ENCODE results near the gene CARD19. TPM values are rescaled to one million over a fixed set of nuclear protein-coding genes. Genes with fewer than 3 reads are reported as not detected.
"Not testable (repeated sequence)": the region's sequence is repeated elsewhere in the genome, so short reads cannot be mapped to it uniquely, and the experiment has no call there.

CARD19 gene
- total and polyA plus RNA-seq, 7 experiments from 2014 or later, result 43.0 to 90.0 (median 59.2) TPM

DNA sequence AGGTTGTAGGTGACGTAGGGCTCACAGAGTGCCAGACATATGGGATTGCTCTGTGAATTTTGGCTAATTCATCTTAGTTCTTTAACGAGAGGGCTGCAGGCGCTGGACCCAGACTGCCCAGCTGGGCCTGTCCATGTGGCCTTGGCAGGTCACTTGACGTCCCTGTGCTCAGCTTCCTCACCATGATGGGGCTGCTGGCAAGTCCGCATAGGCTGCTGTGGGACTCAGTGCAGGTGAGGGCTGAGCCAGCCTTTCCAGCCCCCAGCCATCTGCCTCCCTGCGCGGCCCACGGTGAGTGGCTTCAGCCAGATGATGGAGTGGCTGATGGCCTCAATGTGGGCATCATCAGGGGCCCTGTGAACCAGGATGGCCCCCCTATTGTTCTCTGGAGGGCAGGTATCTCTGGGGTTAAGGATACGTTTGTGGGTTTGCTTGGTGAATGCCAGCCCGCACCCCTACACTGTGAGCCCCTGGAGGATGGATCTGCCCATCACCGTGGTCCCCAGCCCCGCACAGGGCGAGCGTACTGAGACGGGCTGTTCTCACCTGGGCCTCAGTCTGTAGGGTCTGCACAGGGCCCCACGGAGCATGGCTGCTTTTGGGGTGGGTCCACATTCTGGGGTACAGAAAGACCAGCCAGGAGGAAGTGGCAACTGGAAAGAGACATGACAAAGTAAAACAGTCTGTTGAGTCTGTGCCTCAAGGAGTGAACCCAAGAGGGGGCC, 3.7 kb downstream of the CARD19 start:
- no peak for DNase-seq

DNA sequence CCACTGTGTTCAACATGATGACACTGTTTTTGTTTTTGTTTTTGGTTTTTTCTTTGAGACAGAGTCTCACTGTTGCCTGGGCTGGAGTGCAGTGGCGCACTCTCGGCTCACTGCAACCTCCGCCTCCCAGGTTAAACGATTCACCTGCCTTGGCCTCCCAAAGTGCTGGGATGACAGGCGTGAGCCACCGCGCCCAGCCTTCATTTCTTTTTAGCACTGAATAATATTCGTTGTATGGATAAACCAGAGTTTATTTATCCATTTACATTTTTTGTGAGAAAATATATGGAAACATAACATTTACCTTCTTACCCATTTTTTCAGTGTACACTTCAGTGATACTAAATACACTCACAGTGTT, 4.2 kb downstream of the CARD19 start:
- Mint-ChIP-seq H3K4me1 (peaks cover 37 to 72% (median 60%) of the 10 kb centered on the region in 7 donors), H3K9me3 (peaks cover 0 to 19% (median 12%) of the 10 kb centered on the region in 11 donors), H3K36me3 (peaks cover 6 to 36% (median 20%) of the 10 kb centered on the region in 5 donors), H3K4me3 (peak overlapping the region in 6 of 10 donors; percentile 28 to 95 (median 56)), H3K27me3 (no peaks in the 10 kb centered on the region), H3K27ac (peak overlapping the region in 7 of 9 donors; percentile 14 to 86 (median 62))
- no peaks in the 10 kb centered on the region for H3K27me3 ChIP-seq (ENCODE audit: control insufficient read depth in 2 of 2, insufficient read depth in 2 of 2, low read length in 2 of 2)
- intact Hi-C loops (cut with micrococcal nuclease), result no loop called here
- no peak for DNase-seq
- ChIA-PET POLR2A (no interaction called here), CTCF (no interaction called here)
- H3K4me1 ChIP-seq (ENCODE audit: control insufficient read depth in 2 of 2, insufficient read depth in 2 of 2, low read length in 2 of 2), result peaks cover 36 to 44% of the 10 kb centered on the region in 2 donors
- peaks cover 0 to 8% (median 0%) of the 10 kb centered on the region in 3 experiments for H3K9me3 ChIP-seq (ENCODE audit: control insufficient read depth in 2 of 3, low read length in 3 of 3)
- no peak for ATAC-seq
- no peak overlapping the region for H3K27ac ChIP-seq (ENCODE audit: low read depth, low read length)
- no peaks in the 10 kb centered on the region for H3K36me3 ChIP-seq (ENCODE audit: control insufficient read depth in 2 of 3, insufficient read depth in 3 of 3, low read length in 3 of 3)
- no peak overlapping the region for H3K4me3 ChIP-seq (ENCODE audit: low read length)

More for the DNA sequence above, 3.7 kb downstream of the CARD19 start:
- Mint-ChIP-seq H3K36me3 (peaks cover 2 to 31% (median 16%) of the 10 kb centered on the region in 5 donors), H3K27me3 (no peaks in the 10 kb centered on the region), H3K27ac (peak overlapping the region in 7 of 9 donors; percentile 59 to 93 (median 79)), H3K4me1 (peaks cover 33 to 72% (median 60%) of the 10 kb centered on the region in 7 donors), H3K9me3 (peaks cover 0 to 14% (median 9%) of the 10 kb centered on the region in 11 donors), H3K4me3 (peak overlapping the region; percentile 57 to 95 (median 86))
- Histone ChIP-seq H3K4me3 (ENCODE audit: low read length) (no peak overlapping the region), H3K27me3 (ENCODE audit: control insufficient read depth in 2 of 2, insufficient read depth in 2 of 2, low read length in 2 of 2) (no peaks in the 10 kb centered on the region), H3K9me3 (ENCODE audit: control insufficient read depth in 2 of 3, low read length in 3 of 3) (peaks cover 0 to 8% (median 0%) of the 10 kb centered on the region in 3 experiments), H3K27ac (ENCODE audit: low read depth, low read length) (no peak overlapping the region), H3K36me3 (ENCODE audit: control insufficient read depth in 2 of 3, insufficient read depth in 3 of 3, low read length in 3 of 3) (no peaks in the 10 kb centered on the region), H3K4me1 (ENCODE audit: control insufficient read depth in 2 of 2, insufficient read depth in 2 of 2, low read length in 2 of 2) (peaks cover 37 to 44% of the 10 kb centered on the region in 2 donors)
- ChIA-PET POLR2A (interaction anchor here (1.2 to 6.4 kb wide), 4 partner anchors 7 to 136 kb away, joined by 3 to 60 read pairs (median 28); no protein-coding TSS in a partner anchor), CTCF (interaction anchor here (0.9 kb wide), 1 partner anchor 9 kb away, joined by 5 read pairs; no protein-coding TSS in a partner anchor)
- ATAC-seq, result no peak
- intact Hi-C loops (cut with micrococcal nuclease), result loop anchor here (5.0 to 10.0 kb wide), 5 partner anchors 222 to 982 kb away; partner anchors contain the start of genes CENPP (in 1 of the 2), NOL8 (in 1 of the 2), SPTLC1 (in 1 of the 2) and ZNF484 (in 1 of the 2)

DNA sequence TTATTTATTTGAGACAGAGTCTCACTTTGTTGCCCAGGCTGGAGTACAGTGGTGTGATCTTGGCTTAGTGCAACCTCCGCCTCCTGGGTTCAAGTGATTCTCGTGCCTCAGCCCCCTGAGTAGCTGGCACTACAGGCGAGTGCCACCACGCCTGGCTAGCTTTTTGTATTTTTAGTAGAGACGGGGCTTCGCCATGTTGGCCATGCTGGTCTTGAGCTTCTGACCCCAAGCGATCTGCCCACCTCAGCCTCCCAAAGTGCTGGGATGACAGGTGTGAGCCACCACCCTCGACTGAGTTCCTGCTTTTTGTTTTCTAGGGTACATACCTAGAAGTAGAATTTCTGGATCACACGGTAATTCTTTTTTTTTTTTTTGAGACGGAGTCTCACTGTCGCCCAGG, 5.1 kb downstream of the CARD19 start:
- ATAC-seq; DNase-seq; H3K27me3 ChIP-seq (ENCODE audit: control insufficient read depth in 2 of 2, insufficient read depth in 2 of 2, low read length in 2 of 2); H3K9me3 ChIP-seq (ENCODE audit: control insufficient read depth in 2 of 3, low read length in 3 of 3); intact Hi-C loops (cut with micrococcal nuclease); H3K27me3 Mint-ChIP-seq; H3K4me3 Mint-ChIP-seq; H3K36me3 ChIP-seq (ENCODE audit: control insufficient read depth in 2 of 3, insufficient read depth in 3 of 3, low read length in 3 of 3); H3K27ac ChIP-seq (ENCODE audit: low read depth, low read length); H3K4me3 ChIP-seq (ENCODE audit: low read length): not testable (repeated sequence)
- Mint-ChIP-seq H3K9me3 (peaks cover 0 to 27% (median 16%) of the 10 kb centered on the region in 11 donors), H3K36me3 (peaks cover 6 to 41% (median 25%) of the 10 kb centered on the region in 5 donors), H3K4me1 (peaks cover 46 to 80% (median 68%) of the 10 kb centered on the region in 7 donors), H3K27ac (peak overlapping the region in 2 of 9 donors; percentile 62 to 72)
- ChIA-PET POLR2A (interaction anchor here (0.7 kb wide), 2 partner anchors 182 to 477 kb away, joined by 3 to 6 read pairs; no protein-coding TSS in a partner anchor), CTCF (interaction anchor here (0.6 to 0.7 kb wide), 4 partner anchors 107 to 280 kb away, joined by 3 to 5 read pairs (median 4); no protein-coding TSS in a partner anchor)
- peaks cover 39 to 50% of the 10 kb centered on the region in 2 donors for H3K4me1 ChIP-seq (ENCODE audit: control insufficient read depth in 2 of 2, insufficient read depth in 2 of 2, low read length in 2 of 2)

DNA sequence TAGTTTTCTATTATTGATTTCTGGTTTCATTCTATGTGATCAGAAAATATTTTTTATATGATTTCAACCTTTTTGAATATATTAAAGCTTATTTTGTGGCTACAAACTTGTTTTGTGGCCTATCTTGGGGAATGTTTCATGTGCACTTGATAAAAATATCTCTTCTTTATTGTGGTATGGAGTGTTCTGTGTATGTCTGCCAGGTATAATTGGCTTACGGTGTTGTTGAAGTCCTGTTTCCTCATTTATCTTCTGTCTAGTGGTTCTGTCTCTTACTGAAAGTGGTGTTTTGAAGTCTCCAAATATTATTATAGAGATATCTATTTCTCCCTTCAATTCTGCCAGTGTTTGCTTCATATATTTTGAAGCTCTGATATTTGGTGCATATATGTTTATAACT, 9.6 kb downstream of the CARD19 start:
- DNase-seq, result no peak
- ChIA-PET POLR2A (interaction anchor here (0.5 to 6.5 kb wide), 10 partner anchors 8 to 190 kb away, joined by 3 to 49 read pairs (median 3); partner anchors contain the start of gene CARD19), CTCF (interaction anchor here (0.7 to 1.3 kb wide), 3 partner anchors 11 to 75 kb away, joined by 3 to 4 read pairs (median 3); no protein-coding TSS in a partner anchor)
- Mint-ChIP-seq H3K36me3 (peaks cover 10 to 48% (median 33%) of the 10 kb centered on the region in 5 donors), H3K27ac (peak overlapping the region in 8 of 9 donors; percentile 2 to 86 (median 72)), H3K4me3 (peak overlapping the region in 9 of 10 donors; percentile 17 to 68 (median 57)), H3K9me3 (peaks cover 0 to 27% (median 16%) of the 10 kb centered on the region in 11 donors), H3K27me3 (no peaks in the 10 kb centered on the region), H3K4me1 (peaks cover 44 to 71% (median 66%) of the 10 kb centered on the region in 7 donors)
- no peaks in the 10 kb centered on the region for H3K27me3 ChIP-seq (ENCODE audit: control insufficient read depth in 2 of 2, insufficient read depth in 2 of 2, low read length in 2 of 2)
- ATAC-seq, result no peak
- H3K9me3 ChIP-seq (ENCODE audit: control insufficient read depth in 2 of 3, low read length in 3 of 3), result peaks cover 0 to 8% (median 0%) of the 10 kb centered on the region in 3 experiments
- intact Hi-C loops (cut with micrococcal nuclease), result loop anchor here in 1 of 2 donors (1.0 to 5.0 kb wide), 2 partner anchors 9 to 857 kb away; partner anchors contain the start of gene CARD19
- peaks cover 0 to 19% (median 0%) of the 10 kb centered on the region in 3 experiments for H3K36me3 ChIP-seq (ENCODE audit: control insufficient read depth in 2 of 3, insufficient read depth in 3 of 3, low read length in 3 of 3)
- no peak overlapping the region for H3K27ac ChIP-seq (ENCODE audit: low read depth, low read length)
- peaks cover 25 to 39% of the 10 kb centered on the region in 2 donors for H3K4me1 ChIP-seq (ENCODE audit: control insufficient read depth in 2 of 2, insufficient read depth in 2 of 2, low read length in 2 of 2)
- no peak overlapping the region for H3K4me3 ChIP-seq (ENCODE audit: low read length)

DNA sequence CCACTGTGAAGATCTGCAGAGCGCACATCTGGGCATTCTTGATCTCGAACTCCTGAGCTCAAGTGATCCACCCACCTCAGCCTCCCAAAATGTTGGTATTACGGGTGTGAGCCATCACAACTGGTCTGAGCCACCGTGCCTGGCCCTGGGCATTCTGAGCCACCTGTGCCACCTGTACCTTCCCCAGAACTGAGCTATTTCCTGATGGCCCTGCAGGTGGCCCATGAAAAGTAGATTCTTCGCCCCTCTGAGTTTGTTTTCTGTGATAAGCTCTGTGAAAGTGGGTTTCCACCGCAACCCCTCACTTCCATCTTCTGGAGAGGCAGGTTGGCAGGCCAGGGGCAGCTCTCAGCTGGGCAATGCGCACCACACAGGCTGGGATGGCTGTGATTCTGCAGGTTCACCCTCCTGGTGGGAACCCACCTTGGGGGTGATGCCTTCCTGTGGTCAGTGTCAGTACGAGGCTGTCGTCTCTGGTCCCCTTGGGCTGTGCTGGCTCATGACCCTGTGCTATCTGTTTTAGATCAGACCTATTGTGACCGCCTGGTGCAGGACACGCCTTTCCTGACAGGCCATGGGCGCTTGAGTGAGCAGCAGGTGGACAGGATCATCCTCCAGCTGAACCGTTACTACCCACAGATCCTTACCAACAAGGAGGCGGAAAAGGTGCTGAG, 11.3 kb downstream of the CARD19 start:
- Mint-ChIP-seq H3K36me3 (peaks cover 10 to 44% (median 38%) of the 10 kb centered on the region in 5 donors), H3K4me3 (peak overlapping the region in 5 of 10 donors; percentile 8 to 68 (median 37)), H3K27ac (peak overlapping the region in 6 of 9 donors; percentile 9 to 79 (median 58)), H3K27me3 (no peaks in the 10 kb centered on the region), H3K9me3 (peaks cover 0 to 27% (median 14%) of the 10 kb centered on the region in 11 donors), H3K4me1 (peaks cover 40 to 63% (median 60%) of the 10 kb centered on the region in 7 donors)
- POLR2A ChIA-PET, result interaction anchor here (0.7 to 6.5 kb wide), 14 partner anchors 9 to 144 kb away, joined by 3 to 49 read pairs (median 4); partner anchors contain the start of gene CARD19
- Histone ChIP-seq H3K4me1 (ENCODE audit: control insufficient read depth in 2 of 2, insufficient read depth in 2 of 2, low read length in 2 of 2) (peaks cover 24 to 39% of the 10 kb centered on the region in 2 donors), H3K27me3 (ENCODE audit: control insufficient read depth in 2 of 2, insufficient read depth in 2 of 2, low read length in 2 of 2) (no peaks in the 10 kb centered on the region), H3K27ac (ENCODE audit: low read depth, low read length) (no peak overlapping the region), H3K4me3 (ENCODE audit: low read length) (no peak overlapping the region), H3K36me3 (ENCODE audit: control insufficient read depth in 2 of 3, insufficient read depth in 3 of 3, low read length in 3 of 3) (peaks cover 0 to 35% (median 0%) of the 10 kb centered on the region in 3 experiments), H3K9me3 (ENCODE audit: control insufficient read depth in 2 of 3, low read length in 3 of 3) (peaks cover 0 to 8% (median 0%) of the 10 kb centered on the region in 3 experiments)
- DNase-seq, result peak in 1 of 9 donors; percentile 1
- intact Hi-C loops (cut with micrococcal nuclease), result loop anchor here in 1 of 2 donors (5.0 kb wide), 1 partner anchor 855 kb away; no protein-coding TSS in a partner anchor
- ATAC-seq, result no peak
- CTCF ChIA-PET, result interaction anchor here (0.5 to 2.7 kb wide), 4 partner anchors 10 to 1966 kb away, joined by 3 to 14 read pairs (median 3); no protein-coding TSS in a partner anchor

All from naive thymus-derived CD4-positive, alpha-beta T cell (primary cell).